HUES6 (cell line): Measurements from ENCODE around the gene GABRQ.
A peak's percentile ranks its signal among the peaks of the same experiment; 100 is the strongest.

Experiments used
- H3K27ac ChIP-seq: 2 replicates; pipeline ENCODE4 v1.7.0; 2013; ENCODE audit warnings: low read depth, mild to moderate bottlenecking, low read length, inconsistent platforms
- H3K27me3 ChIP-seq: 2 replicates; pipeline ENCODE4 v1.6.1; 2013; ENCODE audit warnings: low read length; ENCODE audit not compliant: control insufficient read depth, insufficient read depth
- H3K36me3 ChIP-seq: 2 replicates; pipeline ENCODE4 v1.6.1; 2013; ENCODE audit warnings: low read length; ENCODE audit not compliant: control insufficient read depth, insufficient read depth
- H3K4me1 ChIP-seq: 2 replicates; pipeline ENCODE4 v1.6.1; 2013; ENCODE audit warnings: low read length; ENCODE audit not compliant: control insufficient read depth, insufficient read depth
- H3K4me3 ChIP-seq: 2 replicates; pipeline ENCODE4 v1.5.1; 2013; ENCODE audit warnings: low read depth, low read length
- H3K9ac ChIP-seq: one replicate; pipeline ENCODE4 v1.6.1; 2013; ENCODE audit warnings: mild to moderate bottlenecking, low read length
- H3K9me3 ChIP-seq: 2 replicates; pipeline ENCODE4 v1.6.1; 2013; ENCODE audit warnings: low read depth, low read length; ENCODE audit not compliant: control insufficient read depth, insufficient read depth

Gene GABRQ

DNA sequence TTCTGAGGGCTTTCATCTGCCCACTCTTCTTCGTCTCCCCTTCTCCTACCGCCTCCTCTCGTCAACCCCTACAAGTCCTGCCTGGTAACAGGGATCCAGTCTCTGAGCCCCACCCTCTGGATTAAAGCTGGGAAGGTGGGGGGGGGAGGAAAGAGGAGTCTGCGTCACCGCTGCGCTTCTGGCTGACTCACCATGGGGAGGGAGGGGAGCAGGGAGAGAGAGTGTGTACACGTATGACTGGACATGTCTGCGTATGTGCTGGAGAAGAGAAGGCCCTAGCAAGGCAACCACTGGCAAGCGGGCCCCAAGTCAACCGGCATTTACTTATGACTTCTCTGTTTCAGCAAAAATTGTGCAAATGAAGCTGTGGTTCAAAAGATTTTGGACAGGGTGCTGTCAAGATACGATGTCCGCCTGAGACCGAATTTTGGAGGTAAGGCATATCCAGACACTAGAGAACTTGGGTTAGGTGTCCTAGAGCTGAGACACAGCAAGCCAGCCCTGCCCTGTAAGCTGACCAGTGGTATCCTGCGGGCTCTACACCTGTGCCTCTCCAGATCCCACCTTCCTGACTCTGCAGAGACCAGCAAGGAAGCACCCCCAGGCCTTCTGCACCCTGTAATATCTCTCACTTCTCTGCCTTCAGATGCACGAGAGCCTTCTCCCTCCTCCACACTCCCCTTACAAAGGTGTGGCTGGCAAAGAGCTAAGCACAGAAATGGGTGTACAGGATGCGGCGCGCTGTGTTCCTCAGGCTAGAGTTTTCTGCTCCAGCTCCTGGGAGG, 2.5 kb downstream of the GABRQ start:
- H3K4me1 ChIP-seq = peaks cover 44% of the 10 kb centered on the region
- H3K9ac ChIP-seq = no peak overlapping the region
- H3K27ac ChIP-seq = no peak overlapping the region
- H3K36me3 ChIP-seq = peaks cover 18% of the 10 kb centered on the region; the same call in 1 of the 2 replicates
- H3K27me3 ChIP-seq = peaks cover 39% of the 10 kb centered on the region
- H3K9me3 ChIP-seq = peaks cover 16% of the 10 kb centered on the region; the same call in 1 of the 2 replicates
- no peak overlapping the region for H3K4me3 ChIP-seq

DNA sequence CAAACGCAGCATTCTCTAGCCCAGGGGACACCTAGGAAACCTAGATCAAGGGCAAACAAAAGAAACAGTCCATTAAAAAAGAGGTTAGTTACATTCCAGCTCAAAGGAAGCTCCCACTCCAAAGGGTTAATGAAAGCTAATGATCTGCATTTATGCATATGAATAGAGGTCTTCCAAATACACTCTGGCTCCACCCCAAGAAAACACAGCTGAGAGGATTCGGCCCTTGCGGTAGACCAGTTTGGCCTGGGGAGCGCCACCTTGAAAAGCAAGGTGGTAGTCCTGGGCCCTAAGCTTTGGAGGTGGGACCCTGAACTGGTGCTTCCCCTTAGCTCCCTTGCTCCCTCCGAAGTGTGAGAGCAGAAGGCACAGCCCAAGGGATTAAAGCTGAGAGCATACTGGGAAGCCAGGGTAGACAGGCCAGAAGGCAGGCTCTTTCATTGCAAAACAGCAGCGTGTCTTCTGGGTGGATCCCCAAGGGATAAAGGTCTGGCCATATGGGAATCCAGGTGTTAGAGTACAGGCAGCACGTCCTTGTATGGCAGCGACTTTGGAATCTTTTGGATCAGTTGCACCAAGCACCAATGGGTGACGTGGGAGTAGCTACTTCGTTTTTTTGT, 3.7 kb downstream of the GABRQ start:
- Histone ChIP-seq H3K36me3 (peaks cover 21% of the 10 kb centered on the region; the same call in 1 of the 2 replicates), H3K4me1 (peaks cover 44% of the 10 kb centered on the region), H3K4me3 (peak overlapping the region; percentile 32; the same call in 1 of the 2 replicates), H3K27me3 (peaks cover 39% of the 10 kb centered on the region), H3K27ac (no peak overlapping the region; the same call in 1 of the 2 replicates), H3K9me3 (peaks cover 16% of the 10 kb centered on the region; the same call in 1 of the 2 replicates), H3K9ac (peak overlapping the region; percentile 6)

DNA sequence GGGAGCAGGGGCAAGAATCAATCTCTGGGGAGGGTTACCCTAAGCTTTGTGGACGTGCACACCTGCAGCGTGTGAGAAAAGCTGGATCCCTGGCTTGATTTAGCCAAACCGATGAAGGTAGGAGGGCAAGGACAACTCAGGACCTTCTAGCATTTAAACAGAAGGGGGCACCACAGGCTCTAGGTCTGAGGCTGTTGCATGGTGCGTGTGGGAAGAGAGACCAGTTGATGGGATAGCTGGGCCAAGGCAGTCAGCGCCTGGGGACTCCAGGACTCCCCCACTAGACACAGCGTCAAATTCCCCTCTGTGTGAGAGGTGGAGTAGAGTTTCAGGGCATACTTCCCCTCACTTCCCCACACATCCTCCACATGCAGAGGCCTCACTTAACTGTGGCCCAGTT, 4.3 kb downstream of the GABRQ start:
- Histone ChIP-seq H3K4me3 (peak overlapping the region; percentile 32; the same call in 1 of the 2 replicates), H3K9ac (peak overlapping the region; percentile 6), H3K4me1 (peaks cover 44% of the 10 kb centered on the region), H3K27me3 (peaks cover 38% of the 10 kb centered on the region), H3K36me3 (peaks cover 26% of the 10 kb centered on the region), H3K9me3 (peaks cover 16% of the 10 kb centered on the region; the same call in 1 of the 2 replicates), H3K27ac (no peak overlapping the region)

GRCh38 chrX:152642931-152643564, 5.4 kb downstream of the GABRQ start:
- no peak overlapping the region for H3K4me3 ChIP-seq
- peaks cover 31% of the 10 kb centered on the region for H3K27me3 ChIP-seq
- H3K9me3 ChIP-seq = peaks cover 18% of the 10 kb centered on the region; the same call in 1 of the 2 replicates
- no peak overlapping the region for H3K9ac ChIP-seq
- peaks cover 30% of the 10 kb centered on the region for H3K36me3 ChIP-seq
- peaks cover 40% of the 10 kb centered on the region for H3K4me1 ChIP-seq
- no peak overlapping the region for H3K27ac ChIP-seq

DNA sequence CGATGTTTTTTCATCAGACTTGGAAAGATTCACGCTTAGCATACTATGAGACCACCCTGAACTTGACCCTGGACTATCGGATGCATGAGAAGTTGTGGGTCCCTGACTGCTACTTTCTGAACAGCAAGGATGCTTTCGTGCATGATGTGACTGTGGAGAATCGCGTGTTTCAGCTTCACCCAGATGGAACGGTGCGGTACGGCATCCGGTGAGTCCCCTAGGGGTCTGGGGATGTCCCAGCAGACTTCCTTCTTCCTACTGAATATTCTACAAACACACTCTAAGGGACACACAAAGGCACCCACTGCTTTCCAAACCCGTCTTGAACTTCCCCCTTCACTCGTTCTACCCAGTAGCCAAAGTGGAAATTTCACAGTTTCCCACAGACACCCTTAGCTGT, 9.3 kb downstream of the GABRQ start:
- Histone ChIP-seq H3K27me3 (no peaks in the 10 kb centered on the region), H3K27ac (no peak overlapping the region), H3K36me3 (peaks cover 55% of the 10 kb centered on the region), H3K4me1 (peaks cover 14% of the 10 kb centered on the region; the same call in 1 of the 2 replicates), H3K4me3 (no peak overlapping the region), H3K9me3 (peaks cover 24% of the 10 kb centered on the region; the same call in 1 of the 2 replicates), H3K9ac (no peak overlapping the region)

- peaks cover 63% of the 10 kb centered on the region for H3K36me3 ChIP-seq
- peaks cover 5% of the 10 kb centered on the region; the same call in 1 of the 2 replicates for H3K4me1 ChIP-seq
- no peak overlapping the region for H3K27ac ChIP-seq
- no peak overlapping the region for H3K4me3 ChIP-seq
- peaks cover 27% of the 10 kb centered on the region; the same call in 1 of the 2 replicates for H3K9me3 ChIP-seq
- no peak overlapping the region for H3K9ac ChIP-seq
- H3K27me3 ChIP-seq = no peaks in the 10 kb centered on the region
Observed at GRCh38 chrX:152647978-152648377, 10.3 kb downstream of the GABRQ start.

- Histone ChIP-seq H3K9me3 (peaks cover 17% of the 10 kb centered on the region; the same call in 1 of the 2 replicates), H3K4me1 (no peaks in the 10 kb centered on the region), H3K4me3 (no peak overlapping the region), H3K9ac (no peak overlapping the region), H3K27me3 (no peaks in the 10 kb centered on the region), H3K27ac (no peak overlapping the region), H3K36me3 (peaks cover 36% of the 10 kb centered on the region)
Observed at GRCh38 chrX:152652060-152652459, 14.4 kb downstream of the GABRQ start.

- H3K36me3 ChIP-seq = peaks cover 33% of the 10 kb centered on the region
- peaks cover 15% of the 10 kb centered on the region; the same call in 1 of the 2 replicates for H3K9me3 ChIP-seq
- no peak overlapping the region for H3K27ac ChIP-seq
- H3K9ac ChIP-seq = no peak overlapping the region
- no peaks in the 10 kb centered on the region for H3K27me3 ChIP-seq
- H3K4me3 ChIP-seq = no peak overlapping the region
- no peaks in the 10 kb centered on the region for H3K4me1 ChIP-seq
Observed at GRCh38 chrX:152652467-152652866, 14.8 kb downstream of the GABRQ start.

DNA sequence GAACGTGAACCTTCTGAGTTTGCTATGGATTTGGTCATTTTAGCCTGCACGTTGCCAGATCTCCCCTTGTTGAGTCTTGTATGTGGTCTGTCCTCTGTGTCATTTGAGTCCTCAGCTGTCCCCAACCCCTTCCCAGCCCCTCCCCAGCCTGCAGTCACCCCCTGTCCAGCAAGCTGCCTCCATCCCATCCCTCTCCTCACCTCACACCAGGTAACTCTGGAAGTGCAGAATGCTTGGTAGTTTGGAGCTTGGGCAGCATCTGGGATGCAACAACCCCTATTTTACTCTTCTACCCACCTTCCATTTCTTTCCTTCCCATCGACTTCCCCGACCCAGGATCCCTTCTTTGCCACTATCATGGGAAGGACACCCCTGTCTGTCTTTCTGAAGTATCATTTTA, 18.4 kb downstream of the GABRQ start:
- Histone ChIP-seq H3K36me3 (peaks cover 16% of the 10 kb centered on the region), H3K27me3 (no peaks in the 10 kb centered on the region), H3K4me1 (no peaks in the 10 kb centered on the region), H3K4me3 (no peak overlapping the region), H3K9me3 (peaks cover 9% of the 10 kb centered on the region; the same call in 1 of the 2 replicates), H3K27ac (no peak overlapping the region), H3K9ac (no peak overlapping the region)

DNA sequence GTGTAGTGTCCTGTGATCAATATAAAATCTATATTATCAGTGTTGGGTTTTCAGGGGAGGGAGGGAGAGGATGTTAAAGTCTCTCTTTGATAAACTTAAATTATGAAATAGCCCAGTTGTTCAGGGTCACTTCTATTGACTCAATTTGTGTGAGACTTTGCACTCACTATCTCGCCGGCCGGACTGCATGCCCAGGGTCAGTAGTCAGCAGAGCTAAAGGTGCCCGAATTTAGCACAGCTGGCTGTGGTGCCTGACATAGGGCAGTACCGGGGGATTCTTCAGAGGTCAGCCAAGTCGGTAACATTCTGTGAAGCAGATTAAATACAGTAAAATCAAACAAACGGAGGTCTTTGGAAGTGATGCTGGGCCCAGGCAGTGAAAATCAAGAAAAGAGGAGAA, 19.2 kb downstream of the GABRQ start:
- no peaks in the 10 kb centered on the region for H3K27me3 ChIP-seq
- H3K4me3 ChIP-seq = no peak overlapping the region

More for the DNA sequence above, 19.2 kb downstream of the GABRQ start:
- Histone ChIP-seq H3K36me3 (peaks cover 8% of the 10 kb centered on the region), H3K27ac (no peak overlapping the region), H3K9ac (no peak overlapping the region), H3K4me1 (no peaks in the 10 kb centered on the region), H3K9me3 (peaks cover 9% of the 10 kb centered on the region; the same call in 1 of the 2 replicates)
